Colonic mucosa (tissue), 4 donors: ENCODE results near the gene ARNT2. TPM values are rescaled to one million over a fixed set of nuclear protein-coding genes. Genes with fewer than 3 reads are reported as not detected.

Experiments
- DNase-seq: peaks from one replicate; pipeline ENCODE4 v3.0.0-alpha.2; 2020
- H3K27ac ChIP-seq: fragments of 200-600 bp; one replicate; pipeline ENCODE4 v1.8.0; 2021
- H3K27me3 ChIP-seq: fragments of 200-600 bp; one replicate; pipeline ENCODE4 v1.8.0; 2021
- H3K36me3 ChIP-seq: fragments of 200-600 bp; one replicate; pipeline ENCODE4 v1.8.0; 2021
- H3K4me1 ChIP-seq: fragments of 200-600 bp; one replicate; pipeline ENCODE4 v1.8.0; 2021; ENCODE audit warnings: mild to moderate bottlenecking
- H3K4me3 ChIP-seq: fragments of 200-600 bp; one replicate; pipeline ENCODE4 v1.8.0; 2021
- H3K9ac ChIP-seq, 2 donors: one replicate each; pipeline ENCODE4 v1.7.0; 2013; ENCODE audit warnings: control low read depth in 2 of 2, low read depth in 2 of 2, low read length in 2 of 2
- H3K9me3 ChIP-seq: fragments of 200-600 bp; one replicate; pipeline ENCODE4 v1.8.0; 2021
- intact Hi-C: fragments of 100-400 bp; cut with DNase I; formaldehyde crosslinking; loops from one replicate; pipeline ENCODE4 v1.14.1; 2022
- total RNA-seq, 2 donors: library from RNA; stranded (reverse); fragmentation: NEBNext Ultra II Directional in 1 of 2; extraction: Animal tissue kit (Norgen Biotek cat#: 25700) in 1 of 2; gene quantifications; one replicate each; pipeline ENCODE4 v1.2.1, GENCODE V29; 2021
- TF ChIP-seq, protein P1 (sequence below): fragments of 200-600 bp; IDR thresholded peaks from one replicate; pipeline ENCODE4 v1.8.0; 2022; ENCODE audit warnings: antibody characterized with exemption, mild to moderate bottlenecking
- donor health status: healthy.
- donor health status: DM: no; HTN: no; CAD: no.
- donor health status: DM: no; HTN: no; CAD: no.

ARNT2 gene
- total RNA-seq, 2 donors from 2014 or later: 1.6 to 2.7 TPM

DNA sequence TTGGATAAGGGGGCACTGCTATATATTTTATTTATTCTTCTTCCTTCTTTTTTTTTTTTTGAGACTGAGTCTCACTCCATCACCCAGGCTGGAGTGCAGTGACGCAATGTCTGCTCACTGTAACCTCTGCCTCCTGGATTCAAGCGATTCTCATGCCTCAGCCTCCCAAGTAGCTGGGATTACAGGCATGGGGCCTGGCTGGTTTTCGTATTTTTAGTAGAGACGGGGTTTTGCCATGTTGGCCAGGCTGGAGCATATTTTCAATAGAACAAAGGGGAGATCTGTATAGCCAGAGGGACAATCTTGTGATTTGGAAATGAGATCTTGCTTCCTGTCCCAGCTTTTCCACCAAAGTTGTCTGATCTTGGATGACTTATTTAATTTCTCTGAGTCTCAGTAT, 157.9 kb downstream of the ARNT2 start:
- no peak overlapping the region for H3K9ac ChIP-seq
- H3K36me3 ChIP-seq: no peaks in the 10 kb centered on the region
- TF ChIP-seq, protein P1, sequence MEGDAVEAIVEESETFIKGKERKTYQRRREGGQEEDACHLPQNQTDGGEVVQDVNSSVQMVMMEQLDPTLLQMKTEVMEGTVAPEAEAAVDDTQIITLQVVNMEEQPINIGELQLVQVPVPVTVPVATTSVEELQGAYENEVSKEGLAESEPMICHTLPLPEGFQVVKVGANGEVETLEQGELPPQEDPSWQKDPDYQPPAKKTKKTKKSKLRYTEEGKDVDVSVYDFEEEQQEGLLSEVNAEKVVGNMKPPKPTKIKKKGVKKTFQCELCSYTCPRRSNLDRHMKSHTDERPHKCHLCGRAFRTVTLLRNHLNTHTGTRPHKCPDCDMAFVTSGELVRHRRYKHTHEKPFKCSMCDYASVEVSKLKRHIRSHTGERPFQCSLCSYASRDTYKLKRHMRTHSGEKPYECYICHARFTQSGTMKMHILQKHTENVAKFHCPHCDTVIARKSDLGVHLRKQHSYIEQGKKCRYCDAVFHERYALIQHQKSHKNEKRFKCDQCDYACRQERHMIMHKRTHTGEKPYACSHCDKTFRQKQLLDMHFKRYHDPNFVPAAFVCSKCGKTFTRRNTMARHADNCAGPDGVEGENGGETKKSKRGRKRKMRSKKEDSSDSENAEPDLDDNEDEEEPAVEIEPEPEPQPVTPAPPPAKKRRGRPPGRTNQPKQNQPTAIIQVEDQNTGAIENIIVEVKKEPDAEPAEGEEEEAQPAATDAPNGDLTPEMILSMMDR: no peak
- intact Hi-C loops: no loop called here
- no peaks in the 10 kb centered on the region for H3K9me3 ChIP-seq
- H3K27ac ChIP-seq: no peak overlapping the region
- no peak overlapping the region for H3K4me3 ChIP-seq
- H3K27me3 ChIP-seq: no peaks in the 10 kb centered on the region
- DNase-seq: no peak
- H3K4me1 ChIP-seq: no peaks in the 10 kb centered on the region

DNA sequence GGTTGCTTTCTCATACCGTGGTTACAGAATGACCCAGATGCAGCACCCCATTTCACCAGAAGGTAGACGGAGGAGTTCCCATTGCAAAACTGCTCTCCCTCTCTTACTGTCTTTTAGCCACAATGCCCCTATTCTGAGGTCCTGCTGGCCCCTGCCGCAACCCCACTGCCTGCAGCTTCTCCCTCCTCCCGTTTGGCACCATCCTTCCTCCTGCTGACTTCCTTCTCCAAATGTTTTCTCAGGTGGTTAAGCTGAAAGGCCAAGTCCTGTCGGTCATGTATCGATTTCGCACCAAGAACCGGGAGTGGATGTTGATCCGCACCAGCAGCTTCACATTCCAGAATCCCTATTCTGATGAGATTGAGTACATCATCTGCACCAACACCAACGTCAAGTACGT, 158.7 kb downstream of the ARNT2 start:
- H3K27ac ChIP-seq: no peak overlapping the region
- no peaks in the 10 kb centered on the region for H3K9me3 ChIP-seq
- H3K36me3 ChIP-seq: no peaks in the 10 kb centered on the region
- TF ChIP-seq, protein P1: no peak
- H3K4me1 ChIP-seq: no peaks in the 10 kb centered on the region
- no peak for DNase-seq
- H3K9ac ChIP-seq: no peak overlapping the region
- H3K27me3 ChIP-seq: no peaks in the 10 kb centered on the region
- no peak overlapping the region for H3K4me3 ChIP-seq
- intact Hi-C loops: no loop called here

DNA sequence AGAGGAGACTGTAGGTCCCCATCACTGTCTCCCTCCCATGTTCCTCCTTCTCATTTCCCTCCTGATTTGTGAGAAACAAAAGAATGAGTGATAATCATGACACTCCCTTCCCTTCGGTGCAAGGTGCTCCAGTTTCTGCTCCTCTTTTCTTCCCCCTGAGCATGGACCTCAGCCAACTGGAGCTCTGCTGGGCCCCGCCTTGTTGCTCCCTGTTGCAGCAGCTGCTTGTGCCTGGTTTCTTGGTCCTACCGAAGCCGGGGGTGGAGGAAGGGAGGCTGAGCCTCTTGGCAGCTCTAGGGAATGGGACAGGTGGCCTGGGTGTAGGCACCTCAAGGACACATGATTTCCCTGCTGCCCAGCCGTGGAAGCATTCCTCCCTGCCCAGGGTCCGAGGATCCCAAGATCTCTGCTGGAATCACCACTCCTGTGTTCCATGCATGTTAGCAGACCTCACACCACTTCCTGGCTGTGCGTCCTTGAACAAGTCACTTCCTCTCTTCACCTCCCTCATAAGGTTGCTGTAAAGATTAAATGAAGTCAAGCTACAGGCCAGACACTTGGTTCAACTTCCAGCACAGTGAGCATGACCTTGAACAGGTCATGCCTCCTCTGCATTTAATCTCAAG, 159.3 kb downstream of the ARNT2 start:
- TF ChIP-seq, protein P1: no peak
- H3K9ac ChIP-seq: no peak overlapping the region
- no peak for DNase-seq
- intact Hi-C loops: no loop called here
- H3K27me3 ChIP-seq: no peaks in the 10 kb centered on the region
- H3K9me3 ChIP-seq: no peaks in the 10 kb centered on the region
- no peaks in the 10 kb centered on the region for H3K36me3 ChIP-seq
- H3K4me1 ChIP-seq: no peaks in the 10 kb centered on the region
- H3K27ac ChIP-seq: no peak overlapping the region
- H3K4me3 ChIP-seq: no peak overlapping the region

DNA sequence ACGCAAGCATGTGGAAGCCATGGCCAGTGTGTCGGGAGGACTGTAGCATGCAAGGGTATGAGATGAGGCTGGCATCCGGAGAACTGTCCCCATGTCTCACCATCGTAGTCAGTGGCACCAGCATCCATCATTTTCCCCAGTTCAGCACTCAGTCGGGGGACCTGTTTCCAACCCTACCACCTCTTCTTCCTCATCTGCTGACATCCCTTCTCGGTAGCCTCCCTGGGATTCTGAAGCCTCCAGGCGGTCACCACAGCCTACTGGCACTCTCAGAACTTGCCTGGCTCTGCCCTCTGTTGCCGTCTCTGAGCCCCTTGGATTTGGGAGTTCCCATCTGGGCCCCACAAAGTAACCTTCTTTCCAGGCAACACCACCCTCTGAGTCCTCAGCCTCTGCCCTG, 159.9 kb downstream of the ARNT2 start:
- Histone ChIP-seq H3K4me3 (no peak overlapping the region), H3K4me1 (no peaks in the 10 kb centered on the region), H3K9me3 (no peaks in the 10 kb centered on the region), H3K9ac (no peak overlapping the region), H3K27ac (no peak overlapping the region), H3K27me3 (no peaks in the 10 kb centered on the region), H3K36me3 (no peaks in the 10 kb centered on the region)
- intact Hi-C loops: no loop called here
- no peak for DNase-seq
- TF ChIP-seq, protein P1: no peak

DNA sequence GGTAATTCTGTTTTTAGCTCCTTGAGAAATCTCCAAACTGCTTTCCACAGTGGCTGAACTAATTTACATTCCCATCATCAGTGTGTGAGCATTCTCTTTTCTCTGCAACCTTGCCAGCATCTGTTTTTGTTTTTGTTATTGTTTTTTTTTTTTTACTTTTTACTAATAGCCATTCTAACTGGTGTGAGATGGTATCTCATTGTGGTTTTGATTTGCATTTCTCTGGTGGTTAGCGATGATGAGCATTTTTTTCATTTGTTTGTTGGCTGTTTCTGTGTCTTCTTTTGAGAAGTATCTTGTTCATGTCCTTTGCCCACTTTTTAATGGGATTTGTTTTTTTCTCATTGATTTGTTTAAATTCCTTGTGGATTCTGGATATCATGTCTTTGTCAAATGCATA, 161.2 kb downstream of the ARNT2 start:
- TF ChIP-seq, protein P1: no peak
- no peaks in the 10 kb centered on the region for H3K4me1 ChIP-seq

More for the DNA sequence above, 161.2 kb downstream of the ARNT2 start:
- Histone ChIP-seq H3K27me3 (no peaks in the 10 kb centered on the region), H3K36me3 (no peaks in the 10 kb centered on the region), H3K27ac (no peak overlapping the region), H3K4me3 (no peak overlapping the region), H3K9me3 (no peaks in the 10 kb centered on the region), H3K9ac (no peak overlapping the region)
- no peak for DNase-seq
- intact Hi-C loops: loop anchor here (5.0 kb wide), 1 partner anchor 108 kb away; no protein-coding TSS in a partner anchor
